ENCODE results near the gene PRKCA. TPM values are rescaled to one million over a fixed set of nuclear protein-coding genes. Genes with fewer than 3 reads are reported as not detected.

Gene PRKCA
- total and polyA plus RNA-seq, 9 of the 15 experiments (the other 6 are each of a cell fraction or from before 2014, with no cell fraction given): 3.2 to 33.0 (median 17.8) TPM

DNA sequence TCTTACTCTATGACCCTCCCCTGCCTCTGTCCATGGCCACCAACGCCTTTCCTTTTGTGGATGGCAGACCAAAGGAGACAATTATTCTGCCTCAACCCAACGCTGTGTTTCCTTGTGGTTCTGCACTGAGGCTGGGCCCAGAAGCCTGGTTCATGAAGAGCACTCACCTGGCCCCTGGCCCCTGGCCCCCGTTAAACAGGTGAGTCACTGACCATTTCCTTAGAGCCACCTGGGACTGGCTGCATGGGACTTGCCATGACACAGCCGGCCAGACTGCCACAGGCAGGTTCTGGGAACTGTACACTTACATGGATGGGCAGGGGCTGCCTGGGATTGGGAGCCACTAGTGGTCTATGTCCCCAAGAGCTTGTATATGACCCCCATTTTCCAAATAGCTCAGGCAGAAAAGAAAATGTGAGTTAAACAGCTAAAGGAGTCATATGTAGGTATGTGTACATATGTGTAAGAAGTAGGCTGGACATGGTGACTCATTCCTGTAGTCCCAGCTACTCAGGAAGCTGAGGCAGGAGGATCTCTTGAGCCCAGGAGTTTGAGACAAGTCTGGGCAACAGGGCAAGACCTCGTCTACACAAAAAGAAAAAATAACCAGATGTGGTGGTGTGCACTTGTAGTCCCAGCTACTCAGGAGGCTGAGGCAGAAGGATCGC, 350.6 kb downstream of the PRKCA start (continued):
- TF ChIP-seq, protein P1, sequence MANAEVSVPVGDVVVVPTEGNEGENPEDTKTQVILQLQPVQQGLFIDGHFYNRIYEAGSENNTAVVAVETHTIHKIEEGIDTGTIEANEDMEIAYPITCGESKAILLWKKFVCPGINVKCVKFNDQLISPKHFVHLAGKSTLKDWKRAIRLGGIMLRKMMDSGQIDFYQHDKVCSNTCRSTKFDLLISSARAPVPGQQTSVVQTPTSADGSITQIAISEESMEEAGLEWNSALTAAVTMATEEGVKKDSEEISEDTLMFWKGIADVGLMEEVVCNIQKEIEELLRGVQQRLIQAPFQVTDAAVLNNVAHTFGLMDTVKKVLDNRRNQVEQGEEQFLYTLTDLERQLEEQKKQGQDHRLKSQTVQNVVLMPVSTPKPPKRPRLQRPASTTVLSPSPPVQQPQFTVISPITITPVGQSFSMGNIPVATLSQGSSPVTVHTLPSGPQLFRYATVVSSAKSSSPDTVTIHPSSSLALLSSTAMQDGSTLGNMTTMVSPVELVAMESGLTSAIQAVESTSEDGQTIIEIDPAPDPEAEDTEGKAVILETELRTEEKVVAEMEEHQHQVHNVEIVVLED (CRISPR knock-in tag; IDR thresholded peaks at IDR 0.05): no peak
- TF ChIP-seq HIVEP1 (CRISPR knock-in tag; IDR thresholded peaks at IDR 0.05) (no peak), MCM3 (IDR thresholded peaks at IDR 0.05) (no peak), SIX5 (IDR thresholded peaks at IDR 0.05; ENCODE audit: borderline replicate concordance in 1 of 2, insufficient read depth in 1 of 2, low read depth in 1 of 2, low read length in 2 of 2) (no peak), ZNF644 (tag; IDR thresholded peaks at IDR 0.05; ENCODE audit: low read depth) (no peak), POLR3A (IDR thresholded peaks at IDR 0.05; ENCODE audit: borderline replicate concordance, extremely low read depth, insufficient read depth, insufficient read length) (no peak)
- TF ChIP-seq, protein P2, sequence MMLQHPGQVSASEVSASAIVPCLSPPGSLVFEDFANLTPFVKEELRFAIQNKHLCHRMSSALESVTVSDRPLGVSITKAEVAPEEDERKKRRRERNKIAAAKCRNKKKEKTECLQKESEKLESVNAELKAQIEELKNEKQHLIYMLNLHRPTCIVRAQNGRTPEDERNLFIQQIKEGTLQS (IDR thresholded peaks at IDR 0.05): no peak
- TF ChIP-seq, protein P2 (CRISPR knock-in tag; conservative IDR thresholded peaks at IDR 0.05): no peak

Data from K562 (cell line).